HG03097 (cell line): ENCODE measurements around the gene COL18A1.
"Not testable (repeated sequence)": the region's sequence is repeated elsewhere in the genome, so short reads cannot be mapped to it uniquely, and the experiment has no call there.

Experiments used
- ATAC-seq: cut with Tn5 transposase; IDR thresholded peaks from one replicate; pipeline ENCODE4 v1.9.1; 2021; ENCODE audit not compliant: unreplicated experiment, low FRiP score

The COL18A1 gene

GRCh38 chr21:45423968-45424853 lies 19.2 kb downstream of the COL18A1 start:
- ATAC-seq = no peak

GRCh38 chr21:45424854-45425795 lies 20.2 kb downstream of the COL18A1 start:
- no peak for ATAC-seq

DNA sequence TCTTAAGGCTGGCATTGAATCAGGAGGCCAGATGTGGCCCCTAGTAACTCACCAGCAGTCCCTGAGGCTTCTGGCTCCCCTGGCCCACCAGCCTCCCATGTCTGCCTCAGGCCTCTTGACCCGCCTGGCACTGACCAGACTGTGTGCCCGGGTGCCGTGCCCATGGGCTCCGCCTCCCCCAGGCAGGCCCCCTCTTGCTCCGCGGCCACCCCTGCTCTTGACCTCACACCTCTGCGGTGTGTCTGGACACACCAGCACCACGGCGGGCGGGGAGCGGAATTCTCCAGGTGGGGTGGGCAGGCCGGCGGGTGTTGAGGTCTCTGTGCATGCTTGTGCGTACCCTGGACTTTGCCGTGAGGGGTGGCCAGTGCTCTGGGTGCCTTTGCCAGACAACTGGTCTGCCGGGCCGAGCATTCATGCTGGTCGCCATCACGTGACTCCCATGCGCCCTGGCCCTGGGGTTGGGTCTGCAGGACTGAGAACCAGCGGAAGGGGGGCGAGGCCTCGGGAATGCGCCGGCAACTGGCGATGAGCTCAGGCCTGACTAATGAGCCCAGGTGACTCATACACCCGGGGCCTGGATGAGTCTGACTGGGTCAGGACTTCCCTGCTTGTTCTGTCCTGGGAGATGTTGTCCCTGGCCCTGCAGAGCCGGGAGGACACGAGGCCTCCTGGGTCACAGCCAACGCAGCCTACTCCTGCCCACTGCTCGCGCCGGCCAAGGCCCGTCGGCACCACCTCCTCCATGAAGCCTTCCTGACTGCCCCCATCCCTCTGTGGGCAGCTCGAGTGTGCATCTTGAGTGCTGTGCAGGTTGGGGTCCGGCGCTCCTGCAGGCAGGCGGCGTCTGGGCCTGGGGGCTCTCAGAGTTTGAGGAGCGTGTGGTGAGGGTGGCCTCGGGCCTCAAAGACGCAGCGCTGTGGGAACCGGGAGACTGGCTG lies 22.6 kb downstream of the COL18A1 start:
- no peak for ATAC-seq

GRCh38 chr21:45428534-45428933 lies 23.6 kb downstream of the COL18A1 start:
- ATAC-seq = no peak

GRCh38 chr21:45429221-45430175 lies 24.5 kb downstream of the COL18A1 start:
- no peak for ATAC-seq

DNA sequence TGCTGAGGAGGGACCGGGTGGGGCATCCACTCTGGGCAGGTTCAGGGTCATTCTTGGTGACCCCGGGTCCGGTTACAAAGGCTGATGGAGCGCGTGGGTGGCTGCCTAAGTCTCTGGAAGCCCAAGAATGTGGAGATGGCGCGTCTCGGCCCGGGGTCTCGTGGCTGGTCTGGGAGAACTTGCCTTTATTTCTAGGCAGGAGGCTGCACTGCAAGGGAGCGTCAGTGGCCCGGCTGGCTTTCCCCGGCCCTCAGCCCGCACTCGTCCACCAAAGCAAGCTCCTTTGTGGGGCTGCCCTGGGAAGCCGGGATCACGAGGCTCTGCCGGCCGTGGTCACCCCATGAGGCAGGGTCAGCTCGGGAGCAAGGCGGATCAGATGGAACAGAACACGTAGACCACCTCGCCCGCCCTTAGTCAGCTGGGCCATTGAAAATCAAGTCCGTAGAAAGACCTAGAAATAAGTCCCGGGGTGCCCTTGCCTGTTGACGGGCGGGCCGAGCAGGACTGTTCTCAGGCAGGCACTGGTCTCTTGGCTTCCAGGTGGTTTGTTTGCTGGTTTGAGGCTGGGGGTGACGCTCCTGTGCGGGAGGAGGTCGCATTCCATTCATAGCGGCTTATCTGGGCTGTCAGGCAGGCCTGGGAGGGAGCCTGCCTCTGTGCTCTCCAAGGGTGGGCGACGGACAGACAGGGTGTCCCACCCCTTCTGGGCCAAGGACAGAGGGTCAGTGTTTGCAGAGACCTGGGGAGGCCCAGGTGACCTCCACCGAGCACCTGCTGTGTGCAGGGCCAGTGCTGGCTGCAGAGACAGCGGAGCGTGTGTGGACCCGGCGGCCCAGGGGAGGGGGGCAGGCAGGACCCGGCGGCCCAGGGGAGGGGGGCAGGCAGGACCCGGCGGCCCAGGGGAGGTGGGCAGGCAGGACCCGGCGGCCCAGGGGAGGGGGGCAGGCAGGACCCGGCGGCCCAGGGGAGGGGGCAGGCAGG lies 25.8 kb downstream of the COL18A1 start:
- ATAC-seq = no peak

DNA sequence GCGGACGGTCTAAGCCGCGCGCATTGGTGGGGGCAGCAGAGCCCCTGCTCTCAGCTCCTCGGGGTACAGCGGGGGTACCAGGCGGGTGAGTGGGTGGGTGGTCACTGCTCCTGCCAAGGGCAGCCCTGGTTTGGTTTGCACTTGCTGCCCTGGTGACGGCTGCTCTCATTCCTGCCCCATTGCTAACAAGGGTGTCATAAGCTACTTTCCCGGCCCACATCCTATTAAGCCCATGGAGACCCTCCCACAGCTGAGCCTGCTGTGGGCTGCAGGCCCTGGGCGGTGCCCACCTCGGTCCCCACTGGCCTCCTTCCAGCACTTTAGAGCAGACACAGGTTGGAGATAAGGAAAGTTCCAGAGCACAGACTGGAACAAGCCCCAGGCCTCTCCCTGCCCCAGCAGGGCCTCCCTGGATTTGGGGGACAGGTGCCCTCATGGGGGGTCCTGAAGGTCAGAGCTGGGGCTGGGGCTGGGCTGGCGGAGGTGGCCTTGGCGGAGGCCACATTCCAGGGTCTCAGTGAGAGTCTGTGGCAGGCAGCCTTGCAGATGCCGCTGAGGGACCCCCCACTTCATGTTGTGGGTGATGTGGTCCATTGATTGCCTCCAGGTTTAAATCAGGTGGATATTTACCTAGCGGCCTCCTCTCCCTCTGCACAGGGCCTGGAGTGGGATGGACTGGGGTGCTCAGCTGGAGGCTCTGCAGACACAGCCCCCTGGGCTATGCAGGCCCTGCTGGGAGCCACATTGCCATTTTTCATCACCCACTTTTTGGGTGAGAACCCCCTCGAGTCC lies 27.0 kb downstream of the COL18A1 start:
- ATAC-seq = no peak

GRCh38 chr21:45432575-45433255 lies 27.8 kb downstream of the COL18A1 start:
- no peak for ATAC-seq

- ATAC-seq = no peak
Observed at GRCh38 chr21:45433301-45433700, 28.3 kb downstream of the COL18A1 start.

GRCh38 chr21:45433911-45434644 lies 29.1 kb downstream of the COL18A1 start:
- ATAC-seq = no peak

- ATAC-seq = no peak
Observed at GRCh38 chr21:45434645-45435217, 29.8 kb downstream of the COL18A1 start.

- ATAC-seq = no peak
Observed at GRCh38 chr21:45435405-45435981, 30.5 kb downstream of the COL18A1 start.

GRCh38 chr21:45436351-45437065 lies 31.5 kb downstream of the COL18A1 start:
- ATAC-seq = no peak

GRCh38 chr21:45437844-45438243 lies 32.9 kb downstream of the COL18A1 start:
- not testable (repeated sequence) for ATAC-seq
